Measurements from ENCODE around the gene GPR156.

GRCh38 chr3:120275618-120276017, 9.4 kb downstream of the GPR156 start:
- TF ChIP-seq CTCF (IDR thresholded peaks at IDR 0.05 in 4 of 5, conservative IDR thresholded peaks at IDR 0.05 in 1 of 5), result no peak
- TF ChIP-seq POLR2A (IDR thresholded peaks at IDR 0.05), result no peak

Data from gastrocnemius medialis (tissue), 4 donors.